ENCODE measurements around the gene MINDY4.
"Not testable (repeated sequence)": the region's sequence is repeated elsewhere in the genome, so short reads cannot be mapped to it uniquely, and the experiment has no call there.

MINDY4 gene

GRCh38 chr7:30805931-30806330 is 34.7 kb downstream of the MINDY4 start:
- DNase-seq, result no peak

GRCh38 chr7:30807477-30807876 is 36.3 kb downstream of the MINDY4 start:
- not testable (repeated sequence) for DNase-seq

GRCh38 chr7:30807941-30808340 is 36.7 kb downstream of the MINDY4 start:
- DNase-seq, result not testable (repeated sequence)

DNA sequence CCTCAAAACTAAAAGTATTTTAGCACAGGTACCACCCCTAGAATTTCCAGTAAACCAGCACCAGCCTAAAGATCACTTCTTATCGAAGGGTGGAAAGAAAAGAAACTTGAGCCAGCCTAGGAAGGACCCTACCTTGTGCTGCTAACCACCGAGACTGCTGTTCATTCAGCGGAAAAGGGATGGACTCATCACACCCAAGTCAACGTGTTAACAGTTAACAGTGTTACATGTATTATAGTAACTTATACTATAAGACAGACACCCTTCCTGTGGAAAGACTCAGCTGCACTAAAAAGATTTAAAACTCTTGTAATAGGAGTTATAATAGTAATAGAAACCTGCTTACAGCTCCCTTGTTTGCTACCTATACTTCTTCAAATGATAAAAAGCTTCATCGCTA is 39.8 kb downstream of the MINDY4 start:
- DNase-seq, result no peak

GRCh38 chr7:30812676-30813075 is 41.5 kb downstream of the MINDY4 start:
- no peak for DNase-seq

DNA sequence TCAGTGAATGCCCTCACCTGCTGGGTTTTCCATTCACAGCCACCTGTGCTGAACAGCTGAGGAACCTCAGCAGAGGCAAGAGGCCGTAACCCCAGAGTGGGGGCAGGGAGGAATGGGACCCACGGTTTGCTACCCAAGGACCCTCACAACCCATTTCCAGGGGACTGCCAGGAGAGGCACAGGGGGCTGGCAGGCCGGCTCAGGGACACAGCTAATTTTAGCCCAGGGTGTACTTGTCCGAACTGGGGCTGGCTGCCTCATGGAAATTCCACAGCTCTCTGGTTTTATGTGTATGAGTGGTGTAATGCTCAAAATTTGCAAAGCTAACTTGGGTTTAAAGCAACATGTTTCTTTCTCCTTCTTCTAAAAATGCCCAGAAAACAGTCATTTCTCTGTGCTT is 42.2 kb downstream of the MINDY4 start:
- no peak for DNase-seq

GRCh38 chr7:30814700-30815387 is 43.6 kb downstream of the MINDY4 start:
- no peak for DNase-seq

- no peak for DNase-seq
Observed at GRCh38 chr7:30815388-30815854, 44.2 kb downstream of the MINDY4 start.

GRCh38 chr7:30815951-30816644 is 44.9 kb downstream of the MINDY4 start:
- DNase-seq, result no peak

- no peak for DNase-seq
Observed at GRCh38 chr7:30816645-30817370, 45.6 kb downstream of the MINDY4 start.

DNA sequence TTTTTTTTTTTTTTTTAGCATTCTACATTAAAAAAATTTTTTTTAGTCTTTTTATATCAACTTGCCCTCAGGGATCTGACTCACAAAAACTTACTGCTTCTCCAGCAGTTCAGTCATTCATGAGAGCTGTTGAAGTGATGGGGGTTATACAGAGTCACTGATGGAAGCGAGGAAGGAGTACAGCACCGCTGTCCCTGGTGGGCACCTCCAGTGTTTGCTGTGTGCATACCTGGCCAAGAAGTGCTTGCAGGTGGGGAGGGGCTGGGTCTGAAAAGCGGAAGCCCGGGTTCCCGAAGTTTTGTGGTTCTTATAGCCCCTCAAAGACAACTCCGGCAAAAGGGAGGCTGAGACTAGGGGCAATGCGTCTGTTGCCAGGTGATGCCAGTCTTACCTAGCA is 46.2 kb downstream of the MINDY4 start:
- no peak for DNase-seq

- no peak for DNase-seq
Observed at GRCh38 chr7:30824821-30825720, 53.9 kb downstream of the MINDY4 start.

DNA sequence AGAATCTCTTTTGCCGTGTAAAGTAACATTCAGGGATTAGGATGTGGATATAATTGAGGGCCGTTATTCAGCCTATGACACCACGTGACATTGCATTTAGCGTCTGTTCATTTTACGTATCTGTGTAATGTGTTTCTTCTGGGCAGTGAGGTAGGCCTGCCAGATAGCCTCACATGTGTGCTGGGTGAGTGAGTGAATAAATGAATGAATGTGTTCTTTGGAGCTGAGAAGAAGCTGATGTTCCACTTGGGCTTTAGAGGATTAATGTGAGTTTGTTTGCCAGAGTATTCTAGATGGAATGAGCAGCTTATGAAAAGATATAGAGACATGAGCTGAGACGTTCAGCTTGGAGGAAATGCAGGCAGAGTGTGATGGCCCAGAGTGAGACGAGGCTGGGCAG is 55.0 kb downstream of the MINDY4 start:
- no peak for DNase-seq

DNA sequence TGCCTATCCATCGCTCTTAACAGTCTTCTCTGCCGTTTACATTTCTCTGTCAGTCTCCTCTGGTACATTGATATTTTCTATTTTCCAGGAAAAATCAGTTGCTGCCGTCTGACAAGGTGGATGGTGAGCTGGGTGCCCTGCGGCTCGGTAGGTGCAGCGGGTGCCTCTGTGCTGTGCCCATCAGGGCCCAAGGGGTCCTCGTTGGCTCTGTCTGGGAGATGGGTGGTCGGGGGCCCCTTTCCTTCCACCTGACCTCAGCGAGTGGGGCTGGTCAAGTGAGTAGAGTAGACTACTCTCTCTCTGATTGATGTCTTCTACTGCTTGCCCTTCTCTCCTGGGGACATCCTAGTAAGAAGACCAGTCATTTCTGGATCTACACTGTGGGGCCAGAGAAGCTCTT is 57.4 kb downstream of the MINDY4 start:
- DNase-seq, result no peak

GRCh38 chr7:30829471-30829870 is 58.3 kb downstream of the MINDY4 start:
- DNase-seq, result no peak

- DNase-seq, result no peak
Observed at GRCh38 chr7:30831227-30831626, 60.0 kb downstream of the MINDY4 start.

GRCh38 chr7:30831936-30832335 is 60.7 kb downstream of the MINDY4 start:
- DNase-seq, result no peak

GRCh38 chr7:30834017-30834674 is 62.9 kb downstream of the MINDY4 start:
- not testable (repeated sequence) for DNase-seq

DNA sequence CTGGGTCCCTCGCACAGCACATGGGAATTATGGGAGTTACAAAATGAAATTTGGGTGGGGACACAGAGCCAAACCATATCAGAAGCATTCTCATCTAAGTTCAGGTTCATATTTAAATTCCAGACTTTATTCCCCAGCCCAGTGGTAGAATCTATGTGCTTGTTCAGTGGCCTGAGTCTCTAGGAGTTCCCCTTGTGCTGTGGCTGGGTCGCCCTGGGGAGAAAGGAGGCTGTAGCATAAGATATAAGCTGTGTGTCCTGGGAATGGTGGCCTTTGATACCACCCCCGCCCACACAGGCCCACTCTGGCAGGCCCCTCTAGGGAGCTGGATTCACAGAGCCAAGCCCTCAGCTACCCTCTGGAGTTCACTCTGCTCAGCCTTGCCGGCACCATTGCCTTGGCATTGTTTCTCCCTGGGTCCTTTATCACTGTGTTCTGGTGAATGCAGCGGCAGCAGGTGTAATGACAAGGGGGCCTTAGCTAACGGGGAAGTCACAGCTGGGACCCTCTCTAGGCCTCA is 64.2 kb downstream of the MINDY4 start:
- DNase-seq, result no peak

DNA sequence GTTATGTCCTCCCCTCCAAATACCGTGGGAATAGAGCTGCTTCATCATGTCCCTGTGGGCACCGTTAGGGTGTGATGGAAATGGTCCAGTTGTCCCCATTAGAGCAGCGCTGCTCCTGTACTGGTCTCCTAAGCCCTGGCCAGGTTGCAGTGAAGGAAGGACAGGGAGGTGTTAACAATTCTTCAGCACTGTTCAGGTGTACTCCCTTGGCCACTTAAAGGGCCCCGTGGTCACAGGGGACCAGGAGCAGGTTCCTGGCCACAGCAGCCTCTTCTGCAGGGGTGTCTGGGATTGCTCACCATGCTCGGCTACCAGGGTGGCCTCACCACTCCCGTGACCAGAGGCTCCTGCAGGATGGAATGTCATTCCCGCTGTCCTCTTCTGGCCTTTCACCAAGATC is 65.8 kb downstream of the MINDY4 start:
- DNase-seq, result no peak

DNA sequence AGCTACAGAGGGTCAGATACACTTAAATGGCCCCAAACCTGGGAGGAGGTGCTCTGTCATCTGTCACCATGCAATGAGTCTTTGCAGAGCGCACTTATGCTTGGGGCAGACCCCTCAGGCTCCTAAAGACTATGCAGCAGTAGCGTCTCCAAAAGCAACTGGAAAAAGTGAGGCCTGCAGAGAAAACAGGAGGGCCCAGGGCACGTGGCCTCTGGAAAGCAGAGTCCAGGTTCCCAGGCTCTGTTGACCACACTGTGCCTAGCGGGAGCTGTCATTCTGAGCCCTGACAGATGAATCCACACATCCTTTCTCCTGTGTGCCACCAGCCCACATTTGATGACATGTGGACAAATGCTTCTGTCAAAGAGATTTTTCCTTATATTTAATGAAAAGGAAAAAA is 66.4 kb downstream of the MINDY4 start:
- no peak for DNase-seq

DNA sequence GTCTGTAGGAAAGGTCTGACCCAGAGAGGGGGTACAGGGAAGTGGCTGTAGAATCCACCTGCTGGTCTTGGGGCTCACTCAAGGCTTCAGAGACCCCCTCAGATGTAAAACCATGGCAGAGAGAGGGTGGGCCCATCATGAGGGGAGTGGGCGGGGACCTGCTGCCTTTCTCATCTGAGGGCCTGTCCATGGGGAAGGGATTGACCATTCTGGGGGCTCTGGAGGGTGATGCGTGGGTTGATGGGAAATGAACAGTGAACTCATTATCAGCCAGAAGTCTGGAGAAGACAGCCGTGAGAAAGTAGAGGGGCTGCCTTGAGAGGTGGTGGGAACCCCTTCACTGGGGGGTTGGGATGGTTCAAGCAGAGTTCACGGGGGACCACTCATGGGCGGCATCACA is 66.8 kb downstream of the MINDY4 start:
- DNase-seq, result no peak

Measured in activated naive CD4-positive, alpha-beta T cell treated with anti-CD3 and anti-CD28 coated beads, Interleukin-2, amount 50 U/mL, for 16 hours (primary cell).